GM12874 (cell line): ENCODE results near the gene NCOA3.

Experiments
- TF ChIP-seq, protein P1 (sequence below): IDR thresholded peaks from 2 replicates; pipeline ENCODE4 v1.5.1; 2011; ENCODE audit warnings: low read depth, mild to moderate bottlenecking, control low read depth, low read length, moderate library complexity; ENCODE audit not compliant: insufficient read depth

NCOA3 gene

DNA sequence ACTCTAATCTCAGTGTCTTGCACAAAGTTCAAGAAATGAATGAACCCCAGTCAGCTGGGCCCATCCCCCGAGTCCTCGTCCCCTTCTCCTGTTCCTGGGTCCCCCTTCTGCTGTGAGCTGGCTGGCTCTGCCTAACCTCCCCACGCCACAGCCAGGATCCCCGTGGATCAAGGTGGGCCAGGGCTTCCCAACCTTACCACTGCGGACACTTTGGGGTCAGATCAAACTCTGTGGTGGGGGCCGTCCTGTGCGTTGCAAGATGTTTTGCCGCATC is 167.4 kb downstream of the NCOA3 start:
- TF ChIP-seq, protein P1, sequence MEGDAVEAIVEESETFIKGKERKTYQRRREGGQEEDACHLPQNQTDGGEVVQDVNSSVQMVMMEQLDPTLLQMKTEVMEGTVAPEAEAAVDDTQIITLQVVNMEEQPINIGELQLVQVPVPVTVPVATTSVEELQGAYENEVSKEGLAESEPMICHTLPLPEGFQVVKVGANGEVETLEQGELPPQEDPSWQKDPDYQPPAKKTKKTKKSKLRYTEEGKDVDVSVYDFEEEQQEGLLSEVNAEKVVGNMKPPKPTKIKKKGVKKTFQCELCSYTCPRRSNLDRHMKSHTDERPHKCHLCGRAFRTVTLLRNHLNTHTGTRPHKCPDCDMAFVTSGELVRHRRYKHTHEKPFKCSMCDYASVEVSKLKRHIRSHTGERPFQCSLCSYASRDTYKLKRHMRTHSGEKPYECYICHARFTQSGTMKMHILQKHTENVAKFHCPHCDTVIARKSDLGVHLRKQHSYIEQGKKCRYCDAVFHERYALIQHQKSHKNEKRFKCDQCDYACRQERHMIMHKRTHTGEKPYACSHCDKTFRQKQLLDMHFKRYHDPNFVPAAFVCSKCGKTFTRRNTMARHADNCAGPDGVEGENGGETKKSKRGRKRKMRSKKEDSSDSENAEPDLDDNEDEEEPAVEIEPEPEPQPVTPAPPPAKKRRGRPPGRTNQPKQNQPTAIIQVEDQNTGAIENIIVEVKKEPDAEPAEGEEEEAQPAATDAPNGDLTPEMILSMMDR: no peak

DNA sequence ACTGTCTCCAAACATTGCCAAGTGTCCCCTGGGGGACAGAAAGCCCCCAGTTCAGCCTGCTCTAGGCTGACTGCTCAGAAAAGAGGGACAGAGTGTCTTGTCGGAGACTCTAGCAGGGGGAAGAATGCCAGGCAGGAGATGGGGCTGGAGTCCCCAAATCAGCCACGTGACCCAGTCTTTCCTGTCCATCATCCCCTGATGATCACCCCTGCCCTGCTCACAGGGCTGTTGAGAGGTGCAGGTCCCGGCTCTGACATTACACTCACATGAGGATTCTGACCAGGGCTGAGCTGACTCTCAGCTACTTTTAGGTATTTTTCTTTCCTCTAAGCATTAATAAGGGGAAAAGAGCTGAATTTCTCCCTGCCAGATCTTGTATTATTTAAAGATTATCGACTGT is 167.8 kb downstream of the NCOA3 start:
- TF ChIP-seq, protein P1: no peak

DNA sequence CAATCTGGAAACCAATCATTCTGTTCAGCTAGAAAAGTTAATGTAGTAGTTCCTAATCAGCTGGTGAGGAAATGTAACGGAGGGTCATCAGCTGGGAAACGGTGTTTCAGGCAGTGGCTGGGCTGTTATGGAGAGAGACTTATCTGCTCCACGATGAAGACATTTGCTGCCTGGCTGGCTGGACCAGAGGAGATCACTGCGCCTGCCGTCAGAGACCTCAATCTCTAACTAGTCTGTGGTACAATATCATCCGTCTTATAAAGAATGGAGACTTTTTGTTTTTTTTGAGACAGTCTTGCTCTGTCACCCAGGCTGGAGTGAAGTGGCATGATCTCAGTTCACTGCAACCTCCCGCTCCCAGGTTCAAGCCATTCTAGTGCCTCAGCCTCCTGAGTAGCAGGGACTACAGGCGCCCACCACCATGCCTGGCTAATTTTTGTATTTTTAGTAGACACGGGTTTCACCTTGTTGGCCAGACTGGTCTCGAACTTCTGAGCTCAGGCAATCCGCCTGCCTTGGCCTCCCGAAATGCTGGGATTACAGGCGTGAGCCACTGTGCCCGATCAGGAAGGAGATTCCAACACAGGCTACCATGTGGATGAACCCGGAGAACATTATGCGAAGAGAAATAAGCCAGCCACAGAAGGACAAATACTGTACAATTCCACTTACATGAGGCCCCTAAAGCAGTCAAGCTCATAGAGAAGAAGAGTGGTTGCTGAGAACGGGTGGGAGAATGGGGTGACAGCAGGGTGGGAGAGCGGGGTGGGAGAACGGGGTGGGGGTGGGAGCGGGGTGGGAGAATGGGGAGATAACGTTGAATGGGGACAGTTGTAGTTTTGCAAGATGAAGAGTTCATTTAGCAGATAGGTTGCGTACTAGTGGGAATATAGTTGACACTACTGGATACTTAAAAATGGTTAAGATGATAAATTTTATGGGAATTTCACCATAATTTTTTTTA is 168.5 kb downstream of the NCOA3 start:
- TF ChIP-seq, protein P1: no peak

DNA sequence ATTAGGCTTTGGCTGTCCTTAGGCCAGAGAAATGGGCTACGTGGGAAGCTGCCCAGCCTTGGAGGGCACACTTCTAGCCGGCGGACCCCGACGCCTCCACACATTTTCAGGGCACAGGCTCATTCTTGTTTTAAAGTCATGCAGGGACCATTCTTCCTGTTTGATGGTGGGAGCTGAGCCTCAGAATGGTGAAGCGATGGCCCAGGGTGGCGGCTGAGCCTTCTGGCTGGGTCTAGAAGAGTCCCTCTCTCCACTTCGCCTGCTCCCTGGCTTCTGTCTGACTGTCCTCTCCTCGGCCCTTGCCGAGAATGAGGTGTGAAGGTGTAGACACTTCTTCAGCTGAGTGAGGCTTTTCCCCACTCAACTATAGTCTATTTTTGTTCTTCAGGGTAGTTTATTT is 169.2 kb downstream of the NCOA3 start:
- TF ChIP-seq, protein P1: no peak

DNA sequence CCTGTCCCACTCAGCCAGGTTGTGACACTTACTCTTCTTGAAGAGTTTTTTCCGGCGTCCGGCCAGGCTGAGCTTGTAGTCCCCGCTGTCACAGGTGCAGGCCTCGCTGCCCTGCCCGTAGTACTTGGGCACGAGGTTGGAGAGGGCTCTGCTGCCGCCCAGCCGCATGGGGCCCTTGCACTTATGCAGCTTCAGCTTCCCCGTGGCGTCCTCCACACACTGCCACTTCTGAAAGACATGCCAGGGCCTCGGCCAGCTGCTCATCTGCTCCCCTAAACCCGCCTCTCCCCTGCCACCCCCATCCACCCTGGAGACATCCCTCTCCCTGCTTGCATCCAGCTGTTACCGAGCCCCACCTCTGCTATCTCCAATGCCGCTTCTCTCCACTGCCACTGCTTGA is 170.5 kb downstream of the NCOA3 start:
- TF ChIP-seq, protein P1: no peak

DNA sequence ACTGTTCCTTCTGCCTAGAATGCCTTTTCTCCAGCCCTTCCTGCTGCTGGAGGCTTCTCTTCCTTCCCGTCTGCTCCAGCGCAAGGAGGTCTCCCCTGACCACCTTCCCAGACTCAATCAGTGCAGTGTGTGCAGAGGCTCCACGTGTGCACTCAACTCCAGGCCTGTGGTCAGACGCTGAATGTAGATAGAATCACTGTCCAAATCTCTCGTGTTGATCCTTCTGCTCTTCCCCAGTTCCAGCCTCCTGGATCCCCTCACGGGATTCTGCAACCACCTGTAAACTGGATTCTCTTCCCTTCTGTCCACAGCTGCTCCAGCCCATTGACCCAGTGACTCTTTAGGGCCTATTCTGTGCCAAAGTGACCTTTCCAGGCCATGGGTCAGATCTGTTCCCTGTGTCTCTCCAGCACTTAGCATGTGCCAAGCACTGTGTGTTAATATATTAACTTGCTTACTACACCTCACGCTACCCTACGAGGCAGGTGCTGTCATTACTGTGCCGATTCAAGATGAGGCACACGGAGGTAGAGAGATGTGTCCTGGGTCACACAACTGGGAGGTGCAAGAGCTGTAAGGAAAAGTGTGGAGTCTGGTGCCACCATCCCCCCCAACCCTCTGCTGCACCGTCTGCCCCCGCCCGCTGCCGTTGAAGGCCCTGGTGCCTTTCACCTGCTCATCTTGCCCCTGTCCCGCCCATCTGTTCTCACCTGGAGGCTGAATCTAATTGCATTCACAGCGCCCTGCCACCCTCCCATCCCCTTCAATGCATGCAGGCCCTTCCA is 171.4 kb downstream of the NCOA3 start:
- TF ChIP-seq, protein P1: no peak

DNA sequence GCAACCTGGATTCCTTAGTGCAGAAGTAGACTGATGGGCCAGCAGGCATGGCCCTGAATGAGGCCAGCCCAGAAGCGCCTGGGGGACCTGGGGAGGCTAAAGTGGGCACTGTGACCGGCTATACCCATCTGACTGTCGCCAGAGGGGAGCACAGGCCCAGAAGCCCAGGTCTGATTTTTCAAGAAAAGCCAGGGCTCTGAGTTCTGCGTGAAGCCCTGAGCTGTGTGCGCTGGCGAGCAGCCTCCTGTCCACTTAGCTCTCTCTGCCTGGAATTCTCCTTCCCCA is 171.9 kb downstream of the NCOA3 start:
- TF ChIP-seq, protein P1: no peak
